K562 (cell line): ENCODE results near the gene VPS18. TPM values are rescaled to one million over a fixed set of nuclear protein-coding genes. Genes with fewer than 3 reads are reported as not detected.

Experiments
- BRF1 ChIP-seq: IDR thresholded peaks from 3 replicates; pipeline ENCODE4 v1.6.1; 2011; ENCODE audit warnings: borderline replicate concordance, mild to moderate bottlenecking; ENCODE audit not compliant: insufficient read length; ENCODE audit errors: extremely low read depth
- CXXC5 ChIP-seq: fragments of 250-450 bp; sonication (Bioruptor Pico); IDR thresholded peaks from 2 replicates; pipeline ENCODE4 v1.8.0; 2022; ENCODE audit warnings: inconsistent platforms, mild to moderate bottlenecking, moderate library complexity
- E2F1 ChIP-seq: sonication (generic); formaldehyde crosslinking; IDR thresholded peaks from 2 replicates; pipeline ENCODE4 v1.8.1; 2023; ENCODE audit warnings: mild to moderate bottlenecking, missing genetic modification reagents, moderate library complexity
- GATA2 ChIP-seq: sonication (generic); formaldehyde crosslinking; IDR thresholded peaks from 2 replicates; pipeline ENCODE4 v1.4.0; 2020; ENCODE audit warnings: mild to moderate bottlenecking, missing genetic modification reagents
- HCFC1 ChIP-seq: IDR thresholded peaks from 2 replicates; pipeline ENCODE4 v1.6.1; 2012; ENCODE audit warnings: low read depth, low read length, improper control_type of control experiment
- HNRNPLL ChIP-seq: fragments of 200-400 bp; formaldehyde crosslinking; IDR thresholded peaks from 2 replicates; pipeline ENCODE4 v1.6.1; 2017; ENCODE audit warnings: low read length, low read depth, mild to moderate bottlenecking; ENCODE audit not compliant: poor library complexity, severe bottlenecking
- NR2C2 ChIP-seq, 2 experiments: fragments of 200-800 bp in 1 of 2; sonication (Bioruptor generic) in 1 of 2; sonication (generic) in 1 of 2; formaldehyde crosslinking in 1 of 2; IDR thresholded peaks; 2 replicates each; pipeline versions ENCODE4 v1.6.1 to v1.8.0; 2016 to 2022; ENCODE audit warnings: mild to moderate bottlenecking in 1 of 2, missing compliant biosample characterization in 1 of 2, missing genetic modification characterization in 1 of 2, missing genetic modification reagents in 1 of 2
- RBM25 ChIP-seq: fragments of 200-400 bp; formaldehyde crosslinking; IDR thresholded peaks from 2 replicates; pipeline ENCODE4 v1.6.1; 2018; ENCODE audit warnings: low read length, low read depth, moderate library complexity; ENCODE audit not compliant: severe bottlenecking
- RHOXF2B ChIP-seq: fragments of 250-450 bp; sonication (Bioruptor Pico); conservative IDR thresholded peaks from 2 replicates; pipeline ENCODE4 v1.5.1; 2021
- TCF3 ChIP-seq: sonication (generic); formaldehyde crosslinking; IDR thresholded peaks from 2 replicates; pipeline ENCODE4 v1.4.0; 2020; ENCODE audit warnings: mild to moderate bottlenecking, missing genetic modification reagents
- TCFL5 ChIP-seq: fragments of 250-450 bp; sonication (Bioruptor Pico); conservative IDR thresholded peaks from 2 replicates; pipeline ENCODE4 v1.6.1; 2021; ENCODE audit warnings: mild to moderate bottlenecking, moderate library complexity, matching md5 sums
- ZBTB17 ChIP-seq: fragments of 450-650 bp; formaldehyde crosslinking; IDR thresholded peaks from 2 replicates; pipeline ENCODE4 v1.4.0; 2020; ENCODE audit warnings: mild to moderate bottlenecking
- ZFX ChIP-seq: sonication (generic); formaldehyde crosslinking; IDR thresholded peaks from 2 replicates; pipeline ENCODE4 v1.8.0; 2022; ENCODE audit warnings: mild to moderate bottlenecking, missing genetic modification reagents, moderate library complexity
- ZHX1 ChIP-seq: fragments of 150-350 bp; conservative IDR thresholded peaks from 2 replicates; pipeline ENCODE4 v1.6.1; 2014; ENCODE audit warnings: low read length
- ZNF165 ChIP-seq: fragments of 250-450 bp; sonication (Bioruptor Pico); IDR thresholded peaks from 2 replicates; pipeline ENCODE4 v1.4.0; 2020; ENCODE audit warnings: borderline replicate concordance
- polyA plus RNA-seq, 8 experiments: library from polyadenylated mRNA; depleted of rRNA in 4 of 8; stranded (reverse) in 5 of 8; unstranded in 3 of 8; fragments of >200 nt; fragmentation: Nextera tagmentation in 2 of 8; fragmentation: Illumina TruSeq in 1 of 8; extraction: Ambion mirVana in 2 of 8; extraction: Trizol in 1 of 8; gene quantifications; 2 replicates each; pipeline versions ENCODE4 v1.2.1 to v1.2.3, GENCODE V29; 2011 to 2014; ENCODE audit warnings: inconsistent platforms in 1 of 8, missing spikeins in 1 of 8
- total RNA-seq, 7 experiments: library from RNA; depleted of rRNA in 6 of 7; stranded (reverse); fragments of >200 nt in 6 of 7; fragmentation: Illumina TruSeq in 2 of 7; extraction: Trizol in 2 of 7; gene quantifications; 2 replicates each; pipeline versions ENCODE4 v1.2.1 to v1.2.3, GENCODE V29; 2011 to 2021; ENCODE audit warnings: low replicate concordance in 1 of 7
- TF ChIP-seq, protein P1 (sequence below): fragments of 250-450 bp; sonication (Bioruptor Pico); IDR thresholded peaks from 2 replicates; pipeline ENCODE4 v1.4.0; 2020; ENCODE audit warnings: mild to moderate bottlenecking

Gene VPS18
- total and polyA plus RNA-seq, 9 of the 15 experiments (the other 6 are each of a cell fraction or from before 2014, with no cell fraction given) = 0.73 to 19.9 (median 8.5) TPM

DNA sequence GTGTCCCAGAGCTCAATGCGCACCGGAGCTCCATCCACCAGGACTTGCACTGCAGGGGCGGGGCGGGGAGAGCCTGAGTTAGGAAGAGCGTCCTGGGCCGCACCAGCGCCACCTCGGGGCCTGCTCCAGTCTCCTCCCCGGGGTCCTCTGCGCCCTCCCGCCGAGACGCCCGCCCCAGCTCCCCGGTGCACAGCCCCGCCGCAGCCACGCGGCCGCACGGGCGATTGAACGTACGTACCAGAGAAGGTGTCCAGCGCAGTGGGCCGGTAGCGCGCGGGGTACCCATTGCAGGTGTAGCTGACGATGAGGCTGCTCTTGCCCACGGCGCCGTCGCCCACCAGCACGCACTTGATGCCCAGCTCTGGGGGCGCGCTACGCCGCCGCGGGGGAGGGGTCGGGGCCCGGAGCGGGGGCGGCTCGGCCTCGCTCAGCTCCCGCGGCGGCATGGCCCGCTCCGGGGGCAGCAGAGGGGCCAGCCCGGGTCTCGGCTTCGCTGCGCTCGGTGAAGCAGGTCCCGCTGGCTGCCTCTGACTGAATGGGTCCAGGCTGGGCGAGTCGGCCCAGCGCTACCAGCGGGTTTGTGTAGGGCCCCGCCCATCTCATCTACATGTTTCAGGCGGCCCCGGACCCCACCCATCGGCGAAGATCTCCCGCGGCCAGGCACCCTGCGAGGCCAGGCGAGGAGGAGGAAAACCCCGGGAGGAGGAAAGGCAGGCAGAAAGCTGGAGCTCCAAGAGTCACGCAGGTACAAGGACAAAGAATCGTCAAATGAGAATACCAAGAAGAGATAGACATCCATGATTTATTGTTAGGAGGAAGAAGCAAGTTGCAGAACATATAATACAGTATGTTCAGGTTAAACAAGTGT, 20.3 kb upstream of the VPS18 start, which contains the start of gene RHOV (continued):
- TF ChIP-seq, protein P1, sequence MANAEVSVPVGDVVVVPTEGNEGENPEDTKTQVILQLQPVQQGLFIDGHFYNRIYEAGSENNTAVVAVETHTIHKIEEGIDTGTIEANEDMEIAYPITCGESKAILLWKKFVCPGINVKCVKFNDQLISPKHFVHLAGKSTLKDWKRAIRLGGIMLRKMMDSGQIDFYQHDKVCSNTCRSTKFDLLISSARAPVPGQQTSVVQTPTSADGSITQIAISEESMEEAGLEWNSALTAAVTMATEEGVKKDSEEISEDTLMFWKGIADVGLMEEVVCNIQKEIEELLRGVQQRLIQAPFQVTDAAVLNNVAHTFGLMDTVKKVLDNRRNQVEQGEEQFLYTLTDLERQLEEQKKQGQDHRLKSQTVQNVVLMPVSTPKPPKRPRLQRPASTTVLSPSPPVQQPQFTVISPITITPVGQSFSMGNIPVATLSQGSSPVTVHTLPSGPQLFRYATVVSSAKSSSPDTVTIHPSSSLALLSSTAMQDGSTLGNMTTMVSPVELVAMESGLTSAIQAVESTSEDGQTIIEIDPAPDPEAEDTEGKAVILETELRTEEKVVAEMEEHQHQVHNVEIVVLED (CRISPR knock-in tag) = 0 out of 2 replicates have a peak, but pooled peaks have one; percentile 6
- TF ChIP-seq TCFL5 (CRISPR knock-in tag) (no peak), ZBTB17 (no peak), ZNF165 (no peak), E2F1 (CRISPR knock-in tag) (no peak), RBM25 (no peak), BRF1 (no peak), RHOXF2B (CRISPR knock-in tag) (no peak), HCFC1 (no peak), ZFX (CRISPR knock-in tag) (peak; percentile 80), GATA2 (CRISPR knock-in tag) (no peak), ZHX1 (no peak), HNRNPLL (peak; percentile 49), TCF3 (CRISPR knock-in tag) (no peak), NR2C2 (CRISPR knock-in tag; IDR thresholded peaks at IDR 0.05) (no peak), NR2C2 (tag; IDR thresholded peaks at IDR 0.05) (no peak), CXXC5 (CRISPR knock-in tag) (peak; percentile 68)
